Natural killer cell treated with Interleukin-12 subunit alpha and Interleukin-12 subunit beta and Interleukin-15 and Interleukin-18, amount 100 ng/mL, for 72 hours (primary cell): Measurements from ENCODE around the gene PZP. TPM values are rescaled to one million over a fixed set of nuclear protein-coding genes. Genes with fewer than 3 reads are reported as not detected.
A peak's percentile ranks its signal among the peaks of the same experiment; 100 is the strongest.

Source experiments
- ATAC-seq, 2 donors: fragments of 150-1000 bp; cut with Tn5 transposase in 1 of 2; sonication (Bioruptor Pico), chemical (Tn5 transposase) in 1 of 2; 2 replicates each; pipeline ENCODE4 v1.10.0; 2021
- DNase-seq: peaks from one replicate; pipeline ENCODE4 v3.0.0; 2022; ENCODE audit warnings: low spot score
- H3K27ac Mint-ChIP-seq, 2 donors: 1 replicate in 1 of 2; 2 replicates in 1 of 2; pipeline ENCODE4 v1.8.0; 2022; ENCODE audit warnings: mixed read lengths in 2 of 2, mild to moderate bottlenecking in 1 of 2, moderate library complexity in 1 of 2
- H3K27me3 Mint-ChIP-seq, 2 donors: 1 replicate in 1 of 2; 2 replicates in 1 of 2; pipeline ENCODE4 v1.8.0; 2022; ENCODE audit warnings: mixed read lengths in 2 of 2
- H3K36me3 Mint-ChIP-seq: one replicate; pipeline ENCODE4 v1.8.0; 2022; ENCODE audit warnings: mixed read lengths
- H3K4me1 Mint-ChIP-seq, 2 donors: 1 replicate in 1 of 2; 2 replicates in 1 of 2; pipeline ENCODE4 v1.8.0; 2022; ENCODE audit warnings: low read depth in 2 of 2, mixed read lengths in 2 of 2, mild to moderate bottlenecking in 1 of 2
- H3K4me3 Mint-ChIP-seq: one replicate; pipeline ENCODE4 v1.8.0; 2022; ENCODE audit warnings: mixed read lengths
- H3K9me3 Mint-ChIP-seq: 2 replicates; pipeline ENCODE4 v1.8.0; 2022; ENCODE audit warnings: mixed read lengths
- total RNA-seq, 2 donors: library from RNA; stranded (reverse); gene quantifications; one replicate each; pipeline ENCODE4 v1.2.3, GENCODE V29; 2022

The PZP gene
- total RNA-seq, 2 donors from 2014 or later = not detected

- ATAC-seq (no peak), DNase-seq (no peak)
- Mint-ChIP-seq H3K9me3 (no peaks in the 10 kb centered on the region), H3K27ac (no peak overlapping the region), H3K4me1 (peaks cover 4 to 5% of the 10 kb centered on the region in 2 donors), H3K4me3 (no peak overlapping the region), H3K36me3 (no peaks in the 10 kb centered on the region), H3K27me3 (no peaks in the 10 kb centered on the region)
Measured at GRCh38 chr12:9127936-9128663, 80.1 kb downstream of the PZP start.

- no peak for ATAC-seq
- no peak overlapping the region for H3K4me3 Mint-ChIP-seq
- DNase-seq = no peak
- no peaks in the 10 kb centered on the region for H3K27me3 Mint-ChIP-seq
- H3K4me1 Mint-ChIP-seq = peaks cover 4% of the 10 kb centered on the region in 2 donors
- H3K27ac Mint-ChIP-seq = no peak overlapping the region
- no peaks in the 10 kb centered on the region for H3K9me3 Mint-ChIP-seq
- no peaks in the 10 kb centered on the region for H3K36me3 Mint-ChIP-seq
Measured at GRCh38 chr12:9127484-9127883, 80.7 kb downstream of the PZP start.

GRCh38 chr12:9124383-9125031 lies 83.7 kb downstream of the PZP start:
- no peak overlapping the region for H3K27ac Mint-ChIP-seq
- H3K27me3 Mint-ChIP-seq = no peaks in the 10 kb centered on the region
- H3K4me1 Mint-ChIP-seq = peaks cover 0 to 4% of the 10 kb centered on the region in 2 donors
- H3K9me3 Mint-ChIP-seq = no peaks in the 10 kb centered on the region
- ATAC-seq (peak; percentile 6 to 9), DNase-seq (no peak)
- no peaks in the 10 kb centered on the region for H3K36me3 Mint-ChIP-seq
- H3K4me3 Mint-ChIP-seq = no peak overlapping the region

GRCh38 chr12:9123781-9124382 lies 84.3 kb downstream of the PZP start:
- H3K4me3 Mint-ChIP-seq = no peak overlapping the region
- DNase-seq (no peak), ATAC-seq (peak in 1 of 2 donors; percentile 9)
- no peaks in the 10 kb centered on the region for H3K27me3 Mint-ChIP-seq
- H3K9me3 Mint-ChIP-seq = no peaks in the 10 kb centered on the region
- no peaks in the 10 kb centered on the region for H3K36me3 Mint-ChIP-seq
- no peak overlapping the region for H3K27ac Mint-ChIP-seq
- peaks cover 0 to 4% of the 10 kb centered on the region in 2 donors for H3K4me1 Mint-ChIP-seq

GRCh38 chr12:9122091-9122609 lies 86.0 kb downstream of the PZP start:
- Mint-ChIP-seq H3K36me3 (no peaks in the 10 kb centered on the region), H3K4me1 (peaks cover 9 to 16% of the 10 kb centered on the region in 2 donors), H3K4me3 (no peak overlapping the region), H3K9me3 (no peaks in the 10 kb centered on the region), H3K27ac (no peak overlapping the region), H3K27me3 (no peaks in the 10 kb centered on the region)
- DNase-seq (no peak), ATAC-seq (no peak)

GRCh38 chr12:9120487-9121184 lies 87.6 kb downstream of the PZP start:
- H3K4me1 Mint-ChIP-seq = peaks cover 17 to 31% of the 10 kb centered on the region in 2 donors
- no peak overlapping the region for H3K4me3 Mint-ChIP-seq
- peak in 1 of 2 donors; percentile 36 for ATAC-seq
- no peaks in the 10 kb centered on the region for H3K36me3 Mint-ChIP-seq
- H3K9me3 Mint-ChIP-seq = no peaks in the 10 kb centered on the region
- DNase-seq = no peak
- no peak overlapping the region for H3K27ac Mint-ChIP-seq
- H3K27me3 Mint-ChIP-seq = no peaks in the 10 kb centered on the region

GRCh38 chr12:9118158-9118557 lies 90.0 kb downstream of the PZP start:
- Mint-ChIP-seq H3K9me3 (no peaks in the 10 kb centered on the region), H3K27me3 (no peaks in the 10 kb centered on the region), H3K4me1 (peaks cover 20 to 32% of the 10 kb centered on the region in 2 donors), H3K27ac (peak overlapping the region in 1 of 2 donors; percentile 0), H3K36me3 (no peaks in the 10 kb centered on the region), H3K4me3 (no peak overlapping the region)
- DNase-seq (no peak), ATAC-seq (peak in 1 of 2 donors; percentile 48)

- no peaks in the 10 kb centered on the region for H3K9me3 Mint-ChIP-seq
- H3K27ac Mint-ChIP-seq = peak within 1 kb of the TSS; percentile 22 to 65
- ATAC-seq = no peak
- no peaks in the 10 kb centered on the region for H3K36me3 Mint-ChIP-seq
- no peak for DNase-seq
- H3K27me3 Mint-ChIP-seq = no peaks in the 10 kb centered on the region
- peaks cover 25 to 37% of the 10 kb centered on the region in 2 donors for H3K4me1 Mint-ChIP-seq
- H3K4me3 Mint-ChIP-seq = peak within 1 kb of the TSS; percentile 64
Measured at GRCh38 chr12:9115731-9116559, 92.2 kb downstream of the PZP start, which contains the start of gene A2M. Gene A2M (minus strand): TSS chr12:9115919. CDS start chr12:9115849, 70 bp downstream.

GRCh38 chr12:9114946-9115345 lies 93.2 kb downstream of the PZP start:
- Mint-ChIP-seq H3K4me3 (no peak overlapping the region), H3K27ac (no peak overlapping the region), H3K9me3 (no peaks in the 10 kb centered on the region), H3K27me3 (no peaks in the 10 kb centered on the region), H3K4me1 (peaks cover 25 to 34% of the 10 kb centered on the region in 2 donors), H3K36me3 (no peaks in the 10 kb centered on the region)
- DNase-seq (no peak), ATAC-seq (no peak)

- H3K36me3 Mint-ChIP-seq = no peaks in the 10 kb centered on the region
- no peaks in the 10 kb centered on the region for H3K27me3 Mint-ChIP-seq
- H3K4me3 Mint-ChIP-seq = no peak overlapping the region
- no peak overlapping the region for H3K27ac Mint-ChIP-seq
- no peaks in the 10 kb centered on the region for H3K9me3 Mint-ChIP-seq
- no peak for ATAC-seq
- peaks cover 25 to 33% of the 10 kb centered on the region in 2 donors for H3K4me1 Mint-ChIP-seq
- no peak for DNase-seq
Measured at GRCh38 chr12:9113987-9114309, 94.2 kb downstream of the PZP start.

GRCh38 chr12:9113296-9113986 lies 94.8 kb downstream of the PZP start:
- Mint-ChIP-seq H3K36me3 (no peaks in the 10 kb centered on the region), H3K27me3 (no peaks in the 10 kb centered on the region), H3K4me3 (no peak overlapping the region), H3K9me3 (no peaks in the 10 kb centered on the region), H3K4me1 (peaks cover 22 to 29% of the 10 kb centered on the region in 2 donors), H3K27ac (no peak overlapping the region)
- ATAC-seq (no peak), DNase-seq (no peak)

GRCh38 chr12:9112076-9112853 lies 95.9 kb downstream of the PZP start:
- Mint-ChIP-seq H3K27me3 (no peaks in the 10 kb centered on the region), H3K36me3 (no peaks in the 10 kb centered on the region), H3K4me1 (peaks cover 18 to 22% of the 10 kb centered on the region in 2 donors), H3K27ac (no peak overlapping the region), H3K4me3 (no peak overlapping the region), H3K9me3 (no peaks in the 10 kb centered on the region)
- DNase-seq (no peak), ATAC-seq (no peak)
